Osteoblast (primary cell): ENCODE results near the gene RIMBP2. TPM values are rescaled to one million over a fixed set of nuclear protein-coding genes. Genes with fewer than 3 reads are reported as not detected.

Experiments used
- DNase-seq: peaks from one replicate; pipeline ENCODE4 v3.0.0; 2011; ENCODE audit warnings: low spot score, mixed read lengths; ENCODE audit not compliant: insufficient read length; ENCODE audit errors: missing footprints
- H2AFZ ChIP-seq: 2 replicates; pipeline ENCODE4 v1.6.0; 2011; ENCODE audit warnings: mild to moderate bottlenecking, low read length
- H3K27ac ChIP-seq: 2 replicates; pipeline ENCODE4 v1.5.1; 2011; ENCODE audit warnings: mild to moderate bottlenecking, low read depth, low read length, moderate library complexity
- H3K27me3 ChIP-seq: 2 replicates; pipeline ENCODE4 v1.6.0; 2012; ENCODE audit warnings: mild to moderate bottlenecking, control low read depth, inconsistent platforms, low read length, moderate library complexity; ENCODE audit not compliant: insufficient read depth
- H3K36me3 ChIP-seq: 2 replicates; pipeline ENCODE4 v1.5.1; 2011; ENCODE audit warnings: mild to moderate bottlenecking, low read length, control low read depth, moderate library complexity; ENCODE audit not compliant: insufficient read depth
- H3K4me1 ChIP-seq: 2 replicates; pipeline ENCODE4 v1.5.1; 2011; ENCODE audit warnings: mild to moderate bottlenecking, low read length, control low read depth, moderate library complexity; ENCODE audit not compliant: insufficient read depth
- H3K4me2 ChIP-seq: 2 replicates; pipeline ENCODE4 v1.6.0; 2011; ENCODE audit warnings: mild to moderate bottlenecking, low read length; ENCODE audit not compliant: insufficient read depth
- H3K4me3 ChIP-seq: fragments of 200-600 bp; sonication (generic); 3 replicates; pipeline ENCODE4 v1.5.1; 2012; ENCODE audit warnings: mild to moderate bottlenecking, low read length, inconsistent platforms; ENCODE audit not compliant: insufficient read depth
- H3K79me2 ChIP-seq: 2 replicates; pipeline ENCODE4 v1.6.0; 2012; ENCODE audit warnings: mild to moderate bottlenecking, low read length, control low read depth, inconsistent platforms; ENCODE audit not compliant: insufficient read depth
- H3K9me3 ChIP-seq: 2 replicates; pipeline ENCODE4 v1.5.1; 2011; ENCODE audit warnings: low read depth, low read length, control low read depth
- H4K20me1 ChIP-seq: 2 replicates; pipeline ENCODE4 v1.6.0; 2012; ENCODE audit warnings: mild to moderate bottlenecking, low read length, control low read depth; ENCODE audit not compliant: insufficient read depth
- total RNA-seq: library from RNA; depleted of rRNA; stranded (reverse); fragments of >200 nt; gene quantifications from 2 replicates; pipeline ENCODE4 v1.2.3, GENCODE V29; 2012
- TF ChIP-seq, protein P1 (sequence below): IDR thresholded peaks from 2 replicates; pipeline ENCODE4 v1.5.1; 2011; ENCODE audit warnings: mild to moderate bottlenecking, low read depth, low read length, moderate library complexity; ENCODE audit errors: extremely low read depth

Gene RIMBP2
- total RNA-seq, 1 donor: not detected

DNA sequence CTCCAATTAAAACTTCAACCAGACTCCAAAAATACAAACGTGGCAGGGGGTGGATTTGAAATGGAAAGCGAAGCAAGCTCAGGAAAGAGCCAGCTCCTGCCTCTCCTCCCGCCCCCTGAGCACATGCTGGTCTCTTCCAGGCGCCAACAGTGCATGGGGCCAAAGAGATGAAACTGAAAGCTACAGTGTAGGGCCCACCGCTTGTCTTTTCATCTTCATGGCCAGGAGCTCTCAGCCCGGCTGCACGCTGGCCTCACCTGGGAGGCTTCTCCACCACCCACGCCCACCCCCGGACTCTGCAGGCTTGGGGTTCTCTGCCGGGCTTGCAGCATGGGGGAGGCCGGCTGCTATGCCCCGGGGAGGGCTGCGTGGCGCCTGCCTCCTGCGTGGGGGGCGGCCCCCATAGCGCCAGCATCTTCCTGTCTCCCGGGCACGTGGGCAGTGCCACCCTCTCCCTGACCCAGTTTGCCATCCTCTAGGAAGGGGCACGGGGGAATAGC lies 2.0 kb downstream of the RIMBP2 start:
- no peaks in the 10 kb centered on the region for H4K20me1 ChIP-seq
- peak overlapping the region; percentile 28 for H3K4me3 ChIP-seq
- no peak overlapping the region for H2AFZ ChIP-seq
- peak; percentile 52 for DNase-seq
- no peaks in the 10 kb centered on the region for H3K36me3 ChIP-seq
- H3K27me3 ChIP-seq: no peaks in the 10 kb centered on the region
- no peaks in the 10 kb centered on the region for H3K9me3 ChIP-seq
- TF ChIP-seq, protein P1, sequence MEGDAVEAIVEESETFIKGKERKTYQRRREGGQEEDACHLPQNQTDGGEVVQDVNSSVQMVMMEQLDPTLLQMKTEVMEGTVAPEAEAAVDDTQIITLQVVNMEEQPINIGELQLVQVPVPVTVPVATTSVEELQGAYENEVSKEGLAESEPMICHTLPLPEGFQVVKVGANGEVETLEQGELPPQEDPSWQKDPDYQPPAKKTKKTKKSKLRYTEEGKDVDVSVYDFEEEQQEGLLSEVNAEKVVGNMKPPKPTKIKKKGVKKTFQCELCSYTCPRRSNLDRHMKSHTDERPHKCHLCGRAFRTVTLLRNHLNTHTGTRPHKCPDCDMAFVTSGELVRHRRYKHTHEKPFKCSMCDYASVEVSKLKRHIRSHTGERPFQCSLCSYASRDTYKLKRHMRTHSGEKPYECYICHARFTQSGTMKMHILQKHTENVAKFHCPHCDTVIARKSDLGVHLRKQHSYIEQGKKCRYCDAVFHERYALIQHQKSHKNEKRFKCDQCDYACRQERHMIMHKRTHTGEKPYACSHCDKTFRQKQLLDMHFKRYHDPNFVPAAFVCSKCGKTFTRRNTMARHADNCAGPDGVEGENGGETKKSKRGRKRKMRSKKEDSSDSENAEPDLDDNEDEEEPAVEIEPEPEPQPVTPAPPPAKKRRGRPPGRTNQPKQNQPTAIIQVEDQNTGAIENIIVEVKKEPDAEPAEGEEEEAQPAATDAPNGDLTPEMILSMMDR: no peak
- no peaks in the 10 kb centered on the region for H3K79me2 ChIP-seq
- no peak overlapping the region for H3K4me2 ChIP-seq
- no peaks in the 10 kb centered on the region for H3K4me1 ChIP-seq
- H3K27ac ChIP-seq: no peak overlapping the region

DNA sequence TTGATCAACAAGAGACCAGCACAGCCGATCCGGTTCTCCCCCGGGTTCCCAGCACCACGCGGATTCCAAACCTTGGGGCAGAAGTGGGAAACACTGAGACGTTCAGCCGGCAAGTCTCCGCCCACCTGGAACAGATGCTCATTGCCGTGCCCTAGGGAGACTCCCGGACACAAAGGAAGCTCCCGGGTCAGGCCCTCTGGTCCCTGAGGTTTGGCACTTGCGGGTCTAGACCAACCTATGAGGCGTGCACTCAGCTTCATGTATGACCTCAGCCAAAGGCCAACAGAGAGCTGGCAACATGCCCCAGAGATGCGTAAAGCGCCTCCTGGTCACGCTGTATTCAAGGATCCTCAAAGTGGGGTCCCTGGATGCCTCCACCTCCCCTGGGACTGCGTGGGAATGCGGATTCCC lies 2.5 kb downstream of the RIMBP2 start:
- Histone ChIP-seq H3K27ac (no peak overlapping the region), H3K36me3 (no peaks in the 10 kb centered on the region), H3K79me2 (no peaks in the 10 kb centered on the region), H4K20me1 (no peaks in the 10 kb centered on the region), H3K4me3 (no peak overlapping the region), H3K9me3 (no peaks in the 10 kb centered on the region), H3K4me1 (no peaks in the 10 kb centered on the region), H3K27me3 (no peaks in the 10 kb centered on the region), H2AFZ (no peak overlapping the region), H3K4me2 (no peak overlapping the region)
- peak; percentile 38 for DNase-seq
- TF ChIP-seq, protein P1: no peak

DNA sequence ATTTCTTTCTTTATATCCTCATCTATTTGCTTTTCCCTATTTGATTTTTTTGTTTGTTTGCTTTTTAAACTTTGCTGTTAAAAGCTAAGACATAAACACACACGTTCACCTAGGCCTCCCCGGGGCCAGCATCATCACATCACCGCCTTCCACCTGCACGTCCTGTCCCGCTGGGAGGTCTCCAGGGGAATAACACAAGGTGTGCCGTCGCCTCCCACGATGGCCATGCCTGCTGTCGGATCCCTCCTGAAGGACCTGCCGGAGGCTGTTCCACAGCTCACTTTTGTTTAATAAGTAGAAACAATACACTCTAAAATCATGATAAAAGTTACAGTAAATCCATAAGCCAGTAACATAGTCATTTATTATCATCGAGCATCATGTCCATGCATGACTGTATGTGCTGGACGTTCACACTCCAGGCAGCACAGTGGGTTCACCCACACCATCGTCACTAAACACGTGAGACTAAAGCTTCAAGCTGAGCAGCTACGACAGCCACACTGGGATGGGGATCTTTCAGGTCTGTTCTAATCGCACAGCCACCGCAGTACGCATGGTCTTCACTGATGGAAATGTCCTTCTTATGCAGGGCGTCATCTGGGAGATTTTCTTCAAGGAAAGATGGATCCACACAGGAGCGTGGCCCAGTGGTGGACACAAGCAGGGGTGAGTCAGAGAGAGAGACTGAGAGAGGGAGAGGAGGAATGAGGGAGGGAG lies 3.6 kb downstream of the RIMBP2 start:
- H3K79me2 ChIP-seq: no peaks in the 10 kb centered on the region
- H3K27ac ChIP-seq: no peak overlapping the region
- TF ChIP-seq, protein P1: no peak

DNA sequence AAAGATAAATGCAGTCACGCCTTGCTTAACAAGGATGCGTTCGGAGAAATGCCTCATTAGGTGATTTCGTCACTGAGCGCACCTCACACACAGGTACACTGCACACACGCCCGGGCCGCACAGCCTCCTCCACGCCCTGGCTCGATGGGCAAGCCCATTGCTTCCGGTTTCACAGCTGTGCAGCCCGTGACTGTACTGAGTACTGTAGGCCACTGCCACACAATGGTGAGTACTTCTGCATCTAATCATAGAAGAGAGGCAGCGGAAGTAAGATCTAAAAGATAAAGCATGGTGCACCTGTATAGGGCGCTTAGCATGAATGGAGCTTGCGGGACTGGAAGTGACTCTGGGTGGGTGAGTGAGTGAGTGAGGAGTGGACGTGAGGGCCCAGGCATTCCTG lies 4.3 kb downstream of the RIMBP2 start:
- Histone ChIP-seq H3K9me3 (no peaks in the 10 kb centered on the region), H2AFZ (no peak overlapping the region)

More for the DNA sequence above, 3.6 kb downstream of the RIMBP2 start:
- H4K20me1 ChIP-seq: no peaks in the 10 kb centered on the region
- peak; percentile 25 for DNase-seq
- H3K36me3 ChIP-seq: no peaks in the 10 kb centered on the region
- H3K9me3 ChIP-seq: no peaks in the 10 kb centered on the region
- H2AFZ ChIP-seq: no peak overlapping the region
- no peak overlapping the region for H3K4me3 ChIP-seq
- no peaks in the 10 kb centered on the region for H3K27me3 ChIP-seq
- H3K4me2 ChIP-seq: no peak overlapping the region
- no peaks in the 10 kb centered on the region for H3K4me1 ChIP-seq

More for the DNA sequence above, 4.3 kb downstream of the RIMBP2 start:
- no peak overlapping the region for H3K27ac ChIP-seq
- H3K4me2 ChIP-seq: no peak overlapping the region
- H3K4me3 ChIP-seq: no peak overlapping the region
- no peaks in the 10 kb centered on the region for H3K79me2 ChIP-seq
- TF ChIP-seq, protein P1: no peak
- no peaks in the 10 kb centered on the region for H4K20me1 ChIP-seq
- no peaks in the 10 kb centered on the region for H3K36me3 ChIP-seq
- H3K27me3 ChIP-seq: no peaks in the 10 kb centered on the region
- no peaks in the 10 kb centered on the region for H3K4me1 ChIP-seq
- DNase-seq: peak; percentile 23
